MCF 10A (cell line): ENCODE data around the gene MIOX. TPM values are rescaled to one million over a fixed set of nuclear protein-coding genes. Genes with fewer than 3 reads are reported as not detected.

Source experiments
- BruUV-seq: library from RNA; stranded (reverse); fragments of 400-500 nt; replicated peaks from 2 replicates; lab custom pipeline; 2021; lab: Mats Ljungman, UMichigan
- CTCF ChIA-PET: fragments of 300-600 bp; sonication (Branson Sonifier 250); formaldehyde crosslinking; extraction: SDS; loops from one replicate; lab custom pipeline; 2021; ENCODE audit warnings: antibody characterized with exemption, inconsistent platforms; lab: Yijun Ruan, JAX
- POLR2A ChIA-PET: fragments of 300-600, 350-650 bp; sonication (Branson Sonifier 250); formaldehyde crosslinking; extraction: SDS; loops from one replicate; lab custom pipeline; 2020; ENCODE audit warnings: antibody characterized with exemption, inconsistent platforms; lab: Yijun Ruan, JAX
- DNase-seq: peaks from one replicate; pipeline ENCODE4 v3.0.0-alpha.2; 2018; ENCODE audit not compliant: unreplicated experiment
- H3K27ac Mint-ChIP-seq: one replicate; pipeline ENCODE4 v1.8.0; 2022; ENCODE audit warnings: mild to moderate bottlenecking, low read depth, mixed read lengths; ENCODE audit not compliant: unreplicated experiment
- H3K27me3 Mint-ChIP-seq: one replicate; pipeline ENCODE4 v1.8.0; 2022; ENCODE audit warnings: mixed read lengths; ENCODE audit not compliant: insufficient read depth, unreplicated experiment
- H3K36me3 Mint-ChIP-seq: one replicate; pipeline ENCODE4 v1.8.0; 2022; ENCODE audit warnings: mild to moderate bottlenecking, moderate library complexity, mixed read lengths; ENCODE audit not compliant: insufficient read depth, unreplicated experiment
- H3K4me1 Mint-ChIP-seq: one replicate; pipeline ENCODE4 v1.8.0; 2022; ENCODE audit warnings: mixed read lengths; ENCODE audit not compliant: insufficient read depth, unreplicated experiment
- H3K4me3 Mint-ChIP-seq: one replicate; pipeline ENCODE4 v1.8.0; 2022; ENCODE audit warnings: mild to moderate bottlenecking, moderate library complexity, mixed read lengths; ENCODE audit not compliant: unreplicated experiment
- H3K9me3 Mint-ChIP-seq: one replicate; pipeline ENCODE4 v1.8.0; 2022; ENCODE audit warnings: mixed read lengths; ENCODE audit not compliant: unreplicated experiment
- intact Hi-C: fragments of 100-400 bp; cut with micrococcal nuclease; formaldehyde crosslinking; loops from 2 replicates; pipeline ENCODE4 v1.14.1; 2022
- total RNA-seq: library from RNA; stranded (reverse); gene quantifications from 2 replicates; pipeline ENCODE4 v1.2.3, GENCODE V29; 2022
- TF ChIP-seq, protein P1 (sequence below): fragments of 200-600 bp; IDR thresholded peaks from one replicate; pipeline ENCODE4 v1.8.0; 2022; ENCODE audit warnings: antibody characterized with exemption, mild to moderate bottlenecking; ENCODE audit not compliant: unreplicated experiment

Gene MIOX
- total RNA-seq, 1 experiment from 2014 or later = 0.63 TPM

DNA sequence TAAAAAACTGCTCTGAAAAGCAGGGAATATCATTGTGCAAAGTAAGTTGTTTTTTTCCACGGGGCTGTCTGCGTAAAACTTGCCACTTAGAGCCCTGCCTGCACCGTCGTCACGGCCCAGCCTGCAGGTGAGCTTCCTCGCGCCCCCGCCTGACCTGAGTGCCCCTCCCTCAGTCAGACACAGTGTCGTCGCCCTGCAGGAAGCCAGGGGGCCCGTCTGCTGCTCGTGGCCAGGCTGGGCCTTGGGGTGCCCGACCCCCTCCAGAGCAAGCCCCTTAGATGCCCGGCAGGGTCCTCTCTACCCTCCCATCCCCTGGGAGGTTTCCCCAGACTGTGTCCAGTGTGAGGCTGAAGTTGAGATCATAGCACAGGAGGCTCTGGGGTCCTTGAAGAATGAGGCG is 43.5 kb upstream of the MIOX start:
- peaks cover 69% of the 10 kb centered on the region for H3K36me3 Mint-ChIP-seq
- ChIA-PET POLR2A (interaction anchor here (1.0 to 1.4 kb wide), 2 partner anchors 26 to 178 kb away, joined by 3 to 5 read pairs; no protein-coding TSS in a partner anchor), CTCF (interaction anchor here (0.6 kb wide), 1 partner anchor 43 kb away, joined by 3 read pairs; no protein-coding TSS in a partner anchor)
- H3K4me3 Mint-ChIP-seq = no peak overlapping the region
- H3K27me3 Mint-ChIP-seq = no peaks in the 10 kb centered on the region
- TF ChIP-seq, protein P1, sequence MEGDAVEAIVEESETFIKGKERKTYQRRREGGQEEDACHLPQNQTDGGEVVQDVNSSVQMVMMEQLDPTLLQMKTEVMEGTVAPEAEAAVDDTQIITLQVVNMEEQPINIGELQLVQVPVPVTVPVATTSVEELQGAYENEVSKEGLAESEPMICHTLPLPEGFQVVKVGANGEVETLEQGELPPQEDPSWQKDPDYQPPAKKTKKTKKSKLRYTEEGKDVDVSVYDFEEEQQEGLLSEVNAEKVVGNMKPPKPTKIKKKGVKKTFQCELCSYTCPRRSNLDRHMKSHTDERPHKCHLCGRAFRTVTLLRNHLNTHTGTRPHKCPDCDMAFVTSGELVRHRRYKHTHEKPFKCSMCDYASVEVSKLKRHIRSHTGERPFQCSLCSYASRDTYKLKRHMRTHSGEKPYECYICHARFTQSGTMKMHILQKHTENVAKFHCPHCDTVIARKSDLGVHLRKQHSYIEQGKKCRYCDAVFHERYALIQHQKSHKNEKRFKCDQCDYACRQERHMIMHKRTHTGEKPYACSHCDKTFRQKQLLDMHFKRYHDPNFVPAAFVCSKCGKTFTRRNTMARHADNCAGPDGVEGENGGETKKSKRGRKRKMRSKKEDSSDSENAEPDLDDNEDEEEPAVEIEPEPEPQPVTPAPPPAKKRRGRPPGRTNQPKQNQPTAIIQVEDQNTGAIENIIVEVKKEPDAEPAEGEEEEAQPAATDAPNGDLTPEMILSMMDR = no peak
- H3K27ac Mint-ChIP-seq = no peak overlapping the region
- no peak for DNase-seq
- H3K4me1 Mint-ChIP-seq = no peaks in the 10 kb centered on the region
- no peaks in the 10 kb centered on the region for H3K9me3 Mint-ChIP-seq
- BruUV-seq = no TSS peak
- intact Hi-C loops = no loop called here

- BruUV-seq = no TSS peak
- DNase-seq = no peak
- Mint-ChIP-seq H3K9me3 (no peaks in the 10 kb centered on the region), H3K4me1 (no peaks in the 10 kb centered on the region), H3K4me3 (no peak overlapping the region), H3K36me3 (peaks cover 77% of the 10 kb centered on the region), H3K27me3 (no peaks in the 10 kb centered on the region), H3K27ac (no peak overlapping the region)
- ChIA-PET POLR2A (interaction anchor here (0.6 to 1.4 kb wide), 5 partner anchors 8 to 177 kb away, joined by 3 to 5 read pairs (median 3); no protein-coding TSS in a partner anchor), CTCF (interaction anchor here (0.6 to 1.2 kb wide), 3 partner anchors 26 to 197 kb away, joined by 3 to 4 read pairs (median 3); no protein-coding TSS in a partner anchor)
- TF ChIP-seq, protein P1 = no peak
- intact Hi-C loops = loop anchor here (1.0 kb wide), 1 partner anchor 54 kb away; no protein-coding TSS in a partner anchor
Measured at GRCh38 chr22:50443801-50444625, 42.6 kb upstream of the MIOX start.

GRCh38 chr22:50444663-50445062 is 42.0 kb upstream of the MIOX start:
- CTCF ChIA-PET = interaction anchor here (1.2 kb wide), 1 partner anchor 25 kb away, joined by 4 read pairs; no protein-coding TSS in a partner anchor
- Mint-ChIP-seq H3K27ac (no peak overlapping the region), H3K9me3 (no peaks in the 10 kb centered on the region), H3K4me3 (no peak overlapping the region), H3K4me1 (no peaks in the 10 kb centered on the region), H3K27me3 (no peaks in the 10 kb centered on the region), H3K36me3 (peaks cover 82% of the 10 kb centered on the region)
- no TSS peak for BruUV-seq
- DNase-seq = peak; percentile 37
- POLR2A ChIA-PET = interaction anchor here (0.6 to 1.4 kb wide), 3 partner anchors 9 to 177 kb away, joined by 3 to 5 read pairs (median 4); no protein-coding TSS in a partner anchor
- TF ChIP-seq, protein P1 = no peak
- intact Hi-C loops = loop anchor here (1.0 kb wide), 1 partner anchor 54 kb away; no protein-coding TSS in a partner anchor
